ENCODE results near the gene MORN1. TPM values are rescaled to one million over a fixed set of nuclear protein-coding genes. Genes with fewer than 3 reads are reported as not detected.

Gene MORN1
- total and polyA plus RNA-seq, 2 donors (not counting 3 experiments of a cell fraction or from before 2014, with no cell fraction given), result 4.3 to 6.4 TPM

GRCh38 chr1:2417833-2418225, 26.5 kb upstream of the MORN1 start:
- Histone ChIP-seq H3K27me3 (ENCODE audit: control insufficient read depth in 2 of 2, insufficient read depth in 2 of 2, low read length in 2 of 2) (no peaks in the 10 kb centered on the region), H3K4me2 (ENCODE audit: insufficient read depth, low read length) (no peak overlapping the region), H3K4me1 (ENCODE audit: control insufficient read depth, extremely low read depth, insufficient read depth, low read length) (peaks cover 7% of the 10 kb centered on the region), H3K4me3 (replicated peaks in 1 of 3; ENCODE audit: insufficient read depth in 1 of 3, low read depth in 1 of 3, low read length in 3 of 3) (no peak overlapping the region), H3K9me1 (replicated peaks; ENCODE audit: control insufficient read depth, extremely low read depth, insufficient read depth, low read length) (no peaks in the 10 kb centered on the region), H3K36me3 (ENCODE audit: control insufficient read depth in 2 of 2, extremely low read depth in 1 of 2, insufficient read depth in 2 of 2, low read length in 2 of 2) (no peaks in the 10 kb centered on the region), H4K20me1 (replicated peaks; ENCODE audit: control insufficient read depth, extremely low read depth, insufficient read depth, low read length) (no peaks in the 10 kb centered on the region), H3K9ac (replicated peaks; ENCODE audit: extremely low read depth, insufficient read depth, low read length) (no peak overlapping the region), H2AFZ (ENCODE audit: low read depth, low read length) (no peak overlapping the region), H3K27ac (ENCODE audit: insufficient read depth, low read depth, low read length) (no peak overlapping the region), H3K79me2 (ENCODE audit: control insufficient read depth, insufficient read depth, low read length) (no peaks in the 10 kb centered on the region), H3K9me3 (replicated peaks; ENCODE audit: control insufficient read depth, insufficient read depth, low read length) (no peaks in the 10 kb centered on the region)
- intact Hi-C loops (cut with micrococcal nuclease) (no loop called here), dilution Hi-C loops (cut with MboI; ENCODE audit: extremely low pct_ligation_motif_present, low sequenced_read_pairs) (no loop called here)
- DNase-seq (ENCODE audit: low read depth, low spot score) (no peak), FAIRE-seq (no peak)
- ChIA-PET POLR2A (no interaction called here), CTCF (interaction anchor here (1.0 to 1.7 kb wide), 2 partner anchors 131 to 1007 kb away, joined by 3 to 5 read pairs; no protein-coding TSS in a partner anchor)
- no TSS peak for BruUV-seq (replicated peaks)
- TF ChIP-seq MAX (IDR thresholded peaks at IDR 0.05; ENCODE audit: insufficient read depth, insufficient read length) (no peak), FOS (IDR thresholded peaks at IDR 0.05; ENCODE audit: borderline replicate concordance, insufficient read depth, low read length) (no peak), POLR2A (IDR thresholded peaks at IDR 0.05; ENCODE audit: low read depth, low read length) (no peak), CTCF (IDR thresholded peaks at IDR 0.05; ENCODE audit: extremely low read depth in 1 of 2, insufficient read depth in 1 of 2, low read depth in 1 of 2, low read length in 2 of 2) (no peak), JUN (IDR thresholded peaks at IDR 0.05; ENCODE audit: borderline replicate concordance, insufficient read depth, insufficient read length, low read depth) (no peak), EZH2 (IDR thresholded peaks at IDR 0.05; ENCODE audit: borderline replicate concordance, low read depth, low read length, severe bottlenecking) (no peak), POLR2AphosphoS5 (IDR thresholded peaks at IDR 0.05; ENCODE audit: insufficient read depth, low read depth, low read length) (no peak), MYC (IDR thresholded peaks at IDR 0.05; ENCODE audit: low read depth, low read length) (no peak), GATA2 (IDR thresholded peaks at IDR 0.05; ENCODE audit: insufficient read depth, insufficient read length, low read depth, low read length) (no peak)
